HepG2 (cell line): ENCODE measurements around the gene SULT6B1. TPM values are rescaled to one million over a fixed set of nuclear protein-coding genes. Genes with fewer than 3 reads are reported as not detected.
A peak's percentile ranks its signal among the peaks of the same experiment; 100 is the strongest.

Source experiments
- ARID2 ChIP-seq: sonication (generic); formaldehyde crosslinking; IDR thresholded peaks from 2 replicates; pipeline ENCODE4 v1.8.1; 2022; ENCODE audit warnings: mild to moderate bottlenecking, missing genetic modification reagents, borderline replicate concordance
- CEBPB ChIP-seq: IDR thresholded peaks from 2 replicates; pipeline ENCODE4 v1.6.1; 2011; ENCODE audit warnings: low read depth, low read length, improper control_type of control experiment, borderline replicate concordance
- DZIP1 ChIP-seq: sonication (generic); formaldehyde crosslinking; IDR thresholded peaks from 2 replicates; pipeline ENCODE4 v1.5.0; 2020; ENCODE audit warnings: mild to moderate bottlenecking, missing genetic modification reagents
- HDAC1 ChIP-seq: sonication (generic); formaldehyde crosslinking; IDR thresholded peaks from 2 replicates; pipeline ENCODE4 v1.5.1; 2020; ENCODE audit warnings: mild to moderate bottlenecking, missing genetic modification reagents
- ISL2 ChIP-seq: sonication (generic); formaldehyde crosslinking; IDR thresholded peaks from 2 replicates; pipeline ENCODE4 v1.5.0; 2020; ENCODE audit warnings: missing genetic modification reagents
- KDM5A ChIP-seq: fragments of 200-600 bp; sonication (generic); IDR thresholded peaks from 2 replicates; pipeline ENCODE4 v1.7.0; 2018; ENCODE audit warnings: antibody characterized with exemption, mild to moderate bottlenecking, low read length, borderline replicate concordance
- MEIS2 ChIP-seq: sonication (generic); formaldehyde crosslinking; IDR thresholded peaks from 2 replicates; pipeline ENCODE4 v1.9.0; 2021; ENCODE audit warnings: mild to moderate bottlenecking, missing genetic modification reagents
- MIER3 ChIP-seq: IDR thresholded peaks from 2 replicates; pipeline ENCODE4 v1.6.1; 2016; ENCODE audit warnings: missing compliant biosample characterization, borderline replicate concordance
- MXD3 ChIP-seq: IDR thresholded peaks from 2 replicates; pipeline ENCODE4 v1.6.1; 2016; ENCODE audit warnings: mild to moderate bottlenecking, missing biosample characterization, missing genetic modification reagents
- NCOA5 ChIP-seq: sonication (generic); formaldehyde crosslinking; IDR thresholded peaks from 2 replicates; pipeline ENCODE4 v1.4.0; 2020; ENCODE audit warnings: missing genetic modification reagents
- NFKBIZ ChIP-seq: IDR thresholded peaks from 2 replicates; pipeline ENCODE4 v1.6.1; 2018; ENCODE audit warnings: missing genetic modification reagents, missing compliant biosample characterization
- PRDM10 ChIP-seq: sonication (generic); formaldehyde crosslinking; IDR thresholded peaks from 2 replicates; pipeline ENCODE4 v1.4.0; 2020; ENCODE audit warnings: low read depth, missing genetic modification reagents
- PTBP1 ChIP-seq: fragments of 200-400 bp; formaldehyde crosslinking; IDR thresholded peaks from 2 replicates; pipeline ENCODE4 v1.6.1; 2018; ENCODE audit warnings: low read length, low read depth; ENCODE audit not compliant: poor library complexity, severe bottlenecking
- SMARCE1 ChIP-seq: fragments of 450-650 bp; IDR thresholded peaks from 2 replicates; pipeline ENCODE4 v1.6.1; 2017; ENCODE audit warnings: borderline replicate concordance
- ZBTB37 ChIP-seq: sonication (generic); formaldehyde crosslinking; IDR thresholded peaks from 2 replicates; pipeline ENCODE4 v1.4.0; 2020; ENCODE audit warnings: mild to moderate bottlenecking, missing genetic modification reagents
- ZFYVE20 ChIP-seq: sonication (generic); formaldehyde crosslinking; IDR thresholded peaks from 2 replicates; pipeline ENCODE4 v1.8.0; 2023; ENCODE audit warnings: low read depth, mild to moderate bottlenecking, moderate library complexity, missing genetic modification reagents, borderline replicate concordance
- ZNF607 ChIP-seq: sonication (generic); formaldehyde crosslinking; IDR thresholded peaks from 2 replicates; pipeline ENCODE4 v1.5.1; 2020; ENCODE audit warnings: missing genetic modification reagents, mild to moderate bottlenecking, borderline replicate concordance
- ZNF800 ChIP-seq: sonication (generic); formaldehyde crosslinking; IDR thresholded peaks from 2 replicates; pipeline ENCODE4 v1.4.0; 2020; ENCODE audit warnings: missing genetic modification reagents
- ZSCAN25 ChIP-seq: sonication (generic); formaldehyde crosslinking; IDR thresholded peaks from 2 replicates; pipeline ENCODE4 v1.8.0; 2022; ENCODE audit warnings: mild to moderate bottlenecking, missing genetic modification reagents
- polyA plus RNA-seq, 8 experiments: library from polyadenylated mRNA; depleted of rRNA in 3 of 8; stranded (reverse) in 7 of 8; unstranded in 1 of 8; fragments of >200 nt; fragmentation: Illumina TruSeq in 4 of 8; extraction: Trizol in 4 of 8; gene quantifications; 2 replicates each; pipeline versions ENCODE4 v1.2.1 to v1.2.3, GENCODE V29; 2011 to 2016; ENCODE audit warnings: low read depth in 4 of 8, missing spikeins in 1 of 8, mixed read lengths in 1 of 8; ENCODE audit not compliant: insufficient read depth in 1 of 8
- total RNA-seq, 5 experiments: library from RNA; depleted of rRNA; stranded (reverse); fragments of >200 nt; fragmentation: Illumina TruSeq; extraction: Trizol; gene quantifications; 2 replicates each; pipeline ENCODE4 v1.2.3, GENCODE V29; 2016; ENCODE audit warnings: low read depth in 1 of 5

Gene SULT6B1
- total and polyA plus RNA-seq, 2 of the 13 experiments (the other 11 are each of a cell fraction or from before 2014, with no cell fraction given): not detected

GRCh38 chr2:37156071-37156856, 32.2 kb downstream of the SULT6B1 start (continued):
- TF ChIP-seq PRDM10 (CRISPR knock-in tag) (no peak), NCOA5 (CRISPR knock-in tag) (no peak), KDM5A (no peak), ISL2 (CRISPR knock-in tag) (no peak), ZSCAN25 (CRISPR knock-in tag) (no peak), MIER3 (CRISPR knock-in tag) (no peak), ZBTB37 (CRISPR knock-in tag) (0 out of 2 replicates have a peak, but pooled peaks have one; percentile 46), ZNF800 (CRISPR knock-in tag) (no peak), ZFYVE20 (CRISPR knock-in tag) (no peak), CEBPB (no peak), DZIP1 (CRISPR knock-in tag) (no peak), PTBP1 (no peak), SMARCE1 (no peak), MXD3 (CRISPR knock-in tag) (peak; percentile 9; the same call in 1 of the 2 replicates), ARID2 (CRISPR knock-in tag) (peak; percentile 65; the same call in 1 of the 2 replicates), ZNF607 (CRISPR knock-in tag) (no peak), NFKBIZ (no peak), HDAC1 (no peak), MEIS2 (CRISPR knock-in tag) (peak; percentile 1; the same call in 1 of the 2 replicates)
